GM21529 (cell line): ENCODE data around the gene MARCHF10.
"Not testable (repeated sequence)": the region's sequence is repeated elsewhere in the genome, so short reads cannot be mapped to it uniquely, and the experiment has no call there.

Experiments
- ATAC-seq: cut with Tn5 transposase; IDR thresholded peaks from one replicate; pipeline ENCODE4 v1.9.1; 2021; ENCODE audit not compliant: unreplicated experiment

Gene MARCHF10

DNA sequence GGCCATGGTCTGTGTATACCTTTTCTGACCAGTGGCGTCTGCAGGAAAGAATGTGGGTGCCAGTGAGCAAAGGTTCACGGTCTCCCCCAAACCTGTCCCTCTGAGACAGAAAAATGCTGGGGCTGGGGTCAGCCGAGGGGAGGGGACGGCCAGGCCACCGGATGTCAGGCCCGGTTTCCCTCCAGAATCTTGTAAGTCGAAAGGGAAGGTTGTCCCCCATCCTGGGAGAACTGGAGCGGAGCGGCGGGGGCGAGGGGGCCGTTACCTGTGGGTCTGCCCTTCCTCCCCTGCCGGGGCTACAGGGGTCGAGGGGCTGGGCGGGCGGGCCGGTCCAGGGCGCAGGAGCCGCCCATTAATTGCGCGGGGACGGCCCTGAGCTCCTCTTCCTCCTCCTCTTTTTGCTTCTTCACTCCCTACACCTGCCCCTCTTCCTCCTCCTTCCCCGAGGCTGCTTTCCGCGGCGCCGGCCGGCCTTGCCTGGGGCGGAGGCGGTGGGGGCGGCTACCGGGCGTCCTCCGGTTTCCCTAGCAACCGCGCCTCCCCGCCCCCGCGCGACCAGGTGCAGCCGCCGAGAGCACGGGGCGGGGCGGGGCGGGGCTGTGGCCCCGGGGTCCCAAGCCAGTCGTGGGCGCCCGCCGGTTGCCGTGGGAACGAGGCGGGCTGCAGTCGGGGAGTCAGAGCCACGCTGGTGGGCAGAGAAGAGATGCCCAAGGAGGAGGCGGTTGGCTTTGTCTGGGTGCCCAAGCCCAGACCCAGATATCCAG, at the start of gene MARCHF10:
TSS of gene MARCHF10 (minus strand) at position 503 of the 764 bp plus-strand sequence. CDS start 6,579 bp downstream, outside the sequence.
- ATAC-seq = no peak

- ATAC-seq = no peak
Observed at GRCh38 chr17:62857526-62857925, 49.4 kb upstream of the MARCHF10 start.

GRCh38 chr17:62856594-62856993, 48.5 kb upstream of the MARCHF10 start:
- no peak for ATAC-seq

GRCh38 chr17:62855156-62855555, 47.0 kb upstream of the MARCHF10 start:
- ATAC-seq = no peak

DNA sequence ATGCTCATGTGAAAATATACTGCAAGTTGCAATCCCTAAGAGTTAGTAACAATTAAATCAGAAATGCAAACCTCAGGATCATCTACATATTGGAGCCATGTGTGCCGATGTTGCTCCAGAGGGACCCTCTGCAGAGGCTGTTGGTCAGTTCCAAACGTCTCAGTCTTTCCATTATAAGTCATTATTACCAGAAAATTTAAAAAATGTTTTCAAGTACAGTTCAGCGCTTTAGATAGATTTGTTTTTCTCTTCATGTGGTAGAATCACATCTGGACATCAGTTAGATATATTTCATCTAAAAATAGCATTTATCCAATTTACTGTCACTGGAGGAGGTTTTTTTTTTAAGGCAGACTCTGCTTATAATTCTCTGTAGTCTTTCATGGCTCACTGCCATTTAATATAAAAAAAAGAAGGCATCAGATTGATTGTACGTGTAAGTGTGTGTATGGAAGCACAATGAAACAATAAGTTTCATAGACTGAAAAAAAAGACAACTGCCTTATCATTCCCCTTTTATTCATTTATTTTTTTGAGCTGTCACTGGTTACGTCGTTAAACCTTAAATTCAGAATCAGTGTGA, 46.1 kb upstream of the MARCHF10 start:
- no peak for ATAC-seq

DNA sequence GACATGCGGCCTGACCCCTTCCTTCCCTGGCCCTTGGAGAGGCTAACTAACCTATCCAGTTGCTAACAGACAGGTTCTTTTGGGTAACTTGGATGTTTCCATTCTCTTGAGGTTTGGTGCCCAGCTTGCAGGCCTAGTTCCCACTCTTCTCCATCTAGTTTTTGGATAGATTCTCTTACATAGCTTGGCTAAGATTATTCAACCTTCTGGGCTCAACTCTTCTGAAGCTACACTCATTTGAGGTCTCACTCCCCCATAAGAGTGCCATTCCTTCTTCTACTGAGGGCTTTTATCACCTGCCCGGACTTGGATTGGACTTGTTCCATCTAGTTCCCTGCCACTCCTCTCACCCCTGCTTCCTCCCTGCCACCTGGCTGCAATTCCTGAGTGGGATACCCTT, 44.1 kb upstream of the MARCHF10 start:
- no peak for ATAC-seq

DNA sequence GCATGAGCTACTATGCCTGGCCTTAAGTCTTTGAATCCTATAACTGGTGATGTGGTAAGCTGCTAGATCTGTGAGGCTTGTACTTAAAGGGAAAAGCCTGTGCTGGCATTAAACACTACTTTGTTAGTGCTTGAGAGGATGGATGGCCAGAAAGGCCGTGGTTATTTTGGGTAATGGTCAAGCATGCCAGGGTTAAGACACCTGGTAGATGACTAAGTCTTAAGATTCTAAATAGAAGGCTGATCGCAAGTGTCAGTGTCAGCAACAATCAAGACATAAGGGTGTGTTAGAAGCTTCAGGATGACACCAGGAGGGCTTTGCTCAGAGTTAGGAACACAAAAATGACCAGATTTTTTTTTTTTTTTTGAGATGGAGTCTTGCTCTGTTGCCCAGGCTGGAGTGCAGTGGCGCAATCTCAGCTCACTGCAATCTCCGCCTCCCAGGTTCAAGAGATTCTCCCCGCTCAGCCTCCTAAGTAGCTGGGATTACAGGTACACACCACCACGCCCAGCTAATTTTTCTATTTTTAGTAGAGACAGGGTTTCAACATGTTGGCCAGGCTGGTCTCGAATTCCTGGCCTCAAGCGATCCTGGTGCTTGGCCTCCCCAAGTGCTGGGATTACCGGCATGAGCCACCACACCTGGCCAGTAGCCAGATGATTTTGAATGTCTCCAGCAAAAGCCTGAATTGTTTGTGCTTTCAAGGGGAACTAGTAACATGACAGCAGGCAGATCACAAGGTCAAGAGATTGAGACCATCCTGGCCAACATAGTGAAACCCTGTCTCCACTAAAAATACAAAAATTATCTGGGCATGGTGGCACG, 41.7 kb upstream of the MARCHF10 start:
- ATAC-seq = not testable (repeated sequence)

- no peak for ATAC-seq
Observed at GRCh38 chr17:62848334-62848733, 40.2 kb upstream of the MARCHF10 start.

DNA sequence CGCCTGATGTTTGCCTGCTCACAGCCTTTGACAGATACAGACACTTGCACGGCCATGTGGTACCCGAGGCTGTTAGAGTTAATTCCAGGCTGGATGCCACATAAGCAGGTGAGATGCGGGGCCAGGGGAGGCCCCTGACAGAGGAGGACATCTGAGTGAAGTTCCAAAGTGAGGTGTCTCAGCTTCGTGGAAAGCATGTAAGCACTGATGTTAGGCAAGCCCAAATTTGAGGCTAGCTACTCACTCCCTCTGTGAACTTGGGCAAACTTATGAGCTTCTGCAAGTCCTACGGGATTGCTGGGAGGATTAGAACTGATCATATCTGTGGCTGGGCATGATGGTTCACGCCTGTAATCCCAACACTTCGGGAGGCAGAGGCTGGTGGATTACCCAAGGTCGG, 39.3 kb upstream of the MARCHF10 start:
- ATAC-seq = no peak

GRCh38 chr17:62840871-62841270, 32.8 kb upstream of the MARCHF10 start:
- ATAC-seq = no peak

GRCh38 chr17:62833816-62834215, 25.7 kb upstream of the MARCHF10 start:
- not testable (repeated sequence) for ATAC-seq

DNA sequence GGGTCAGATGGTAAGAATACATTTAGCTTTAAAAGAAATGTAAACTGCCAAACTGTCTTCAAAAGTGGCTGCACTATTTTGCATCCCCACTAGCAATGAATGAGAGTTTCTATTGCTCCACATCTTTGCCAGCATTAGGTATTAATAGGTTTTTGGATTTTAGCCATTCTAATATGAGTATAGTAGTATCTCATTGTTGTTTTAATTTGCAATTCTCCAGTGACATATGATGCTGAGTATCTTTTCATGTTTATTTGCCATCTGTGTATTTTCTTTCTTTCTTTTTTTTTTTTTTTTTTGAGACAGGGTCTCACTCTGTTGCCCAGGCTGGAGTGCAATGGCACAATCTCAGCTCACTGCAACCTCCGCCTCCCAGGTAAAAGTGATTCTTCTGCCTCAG, 24.3 kb upstream of the MARCHF10 start:
- ATAC-seq = no peak

GRCh38 chr17:62831066-62831465, 23.0 kb upstream of the MARCHF10 start:
- ATAC-seq = not testable (repeated sequence)

GRCh38 chr17:62827746-62828485, 19.8 kb upstream of the MARCHF10 start:
- no peak for ATAC-seq

- ATAC-seq = no peak
Observed at GRCh38 chr17:62826956-62827355, 18.8 kb upstream of the MARCHF10 start.

DNA sequence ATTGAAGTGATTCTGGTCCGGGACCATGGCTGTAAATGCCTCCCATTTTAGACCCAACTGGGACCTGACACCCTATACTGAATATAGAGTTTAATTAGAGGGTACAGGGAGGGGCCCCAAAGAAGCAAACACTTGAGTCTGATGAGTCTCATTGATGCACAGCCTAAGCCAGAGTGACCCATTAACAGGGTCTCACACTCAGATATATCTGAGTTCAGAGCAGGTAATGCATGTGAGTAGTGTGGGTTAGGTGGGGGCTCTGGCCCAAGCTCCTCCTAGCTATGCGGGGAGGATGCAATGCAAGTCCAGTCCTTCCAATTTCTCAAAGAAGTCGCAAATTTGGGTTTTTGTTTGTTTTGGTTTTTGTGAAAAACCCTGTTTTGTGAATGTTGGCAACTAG, 17.1 kb upstream of the MARCHF10 start:
- ATAC-seq = no peak

GRCh38 chr17:62824290-62825131, 16.4 kb upstream of the MARCHF10 start:
- ATAC-seq = no peak

GRCh38 chr17:62823111-62823893, 15.2 kb upstream of the MARCHF10 start:
- no peak for ATAC-seq
